Progenitor cell of endocrine pancreas (in vitro differentiated cells): ENCODE measurements around the gene PCBP3. TPM values are rescaled to one million over a fixed set of nuclear protein-coding genes. Genes with fewer than 3 reads are reported as not detected.

Experiments used
- DNase-seq: peaks from one replicate; pipeline ENCODE4 v3.0.0; 2021; ENCODE audit warnings: low spot score; ENCODE audit not compliant: unreplicated experiment
- H3K27ac Mint-ChIP-seq: 2 replicates; pipeline ENCODE4 v1.8.0; 2021; ENCODE audit warnings: mild to moderate bottlenecking, moderate library complexity, mixed read lengths
- H3K27me3 Mint-ChIP-seq: 2 replicates; pipeline ENCODE4 v1.8.0; 2021; ENCODE audit warnings: mixed read lengths
- H3K36me3 Mint-ChIP-seq: 2 replicates; pipeline ENCODE4 v1.8.0; 2022; ENCODE audit warnings: mixed read lengths; ENCODE audit not compliant: insufficient read depth
- H3K4me1 Mint-ChIP-seq: 2 replicates; pipeline ENCODE4 v1.8.0; 2021; ENCODE audit warnings: low read depth, mixed read lengths
- H3K4me3 Mint-ChIP-seq: 2 replicates; pipeline ENCODE4 v1.8.0; 2021; ENCODE audit warnings: low read depth, mild to moderate bottlenecking, moderate library complexity, mixed read lengths
- H3K9me3 Mint-ChIP-seq: 2 replicates; pipeline ENCODE4 v1.8.0; 2021; ENCODE audit warnings: low read depth, mixed read lengths
- total RNA-seq: library from RNA; stranded (reverse); gene quantifications from 2 replicates; pipeline ENCODE4 v1.2.1, GENCODE V29; 2021
- TF ChIP-seq, protein P1 (sequence below): fragments of 200-600 bp; sonication (generic); IDR thresholded peaks from one replicate; pipeline ENCODE4 v1.5.0; 2021; ENCODE audit warnings: antibody characterized with exemption, mild to moderate bottlenecking; ENCODE audit not compliant: unreplicated experiment

The PCBP3 gene
- total RNA-seq, 1 donor from 2014 or later = 3.7 TPM

- H3K27me3 Mint-ChIP-seq = no peaks in the 10 kb centered on the region
- H3K36me3 Mint-ChIP-seq = peaks cover 2% of the 10 kb centered on the region
- TF ChIP-seq, protein P1, sequence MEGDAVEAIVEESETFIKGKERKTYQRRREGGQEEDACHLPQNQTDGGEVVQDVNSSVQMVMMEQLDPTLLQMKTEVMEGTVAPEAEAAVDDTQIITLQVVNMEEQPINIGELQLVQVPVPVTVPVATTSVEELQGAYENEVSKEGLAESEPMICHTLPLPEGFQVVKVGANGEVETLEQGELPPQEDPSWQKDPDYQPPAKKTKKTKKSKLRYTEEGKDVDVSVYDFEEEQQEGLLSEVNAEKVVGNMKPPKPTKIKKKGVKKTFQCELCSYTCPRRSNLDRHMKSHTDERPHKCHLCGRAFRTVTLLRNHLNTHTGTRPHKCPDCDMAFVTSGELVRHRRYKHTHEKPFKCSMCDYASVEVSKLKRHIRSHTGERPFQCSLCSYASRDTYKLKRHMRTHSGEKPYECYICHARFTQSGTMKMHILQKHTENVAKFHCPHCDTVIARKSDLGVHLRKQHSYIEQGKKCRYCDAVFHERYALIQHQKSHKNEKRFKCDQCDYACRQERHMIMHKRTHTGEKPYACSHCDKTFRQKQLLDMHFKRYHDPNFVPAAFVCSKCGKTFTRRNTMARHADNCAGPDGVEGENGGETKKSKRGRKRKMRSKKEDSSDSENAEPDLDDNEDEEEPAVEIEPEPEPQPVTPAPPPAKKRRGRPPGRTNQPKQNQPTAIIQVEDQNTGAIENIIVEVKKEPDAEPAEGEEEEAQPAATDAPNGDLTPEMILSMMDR = no peak
- no peaks in the 10 kb centered on the region for H3K4me1 Mint-ChIP-seq
- H3K27ac Mint-ChIP-seq = no peak overlapping the region
- peaks cover 11% of the 10 kb centered on the region for H3K9me3 Mint-ChIP-seq
- no peak overlapping the region for H3K4me3 Mint-ChIP-seq
- no peak for DNase-seq
These were observed 193.5 kb downstream of the PCBP3 start for GRCh38 chr21:45836694-45837670.

DNA sequence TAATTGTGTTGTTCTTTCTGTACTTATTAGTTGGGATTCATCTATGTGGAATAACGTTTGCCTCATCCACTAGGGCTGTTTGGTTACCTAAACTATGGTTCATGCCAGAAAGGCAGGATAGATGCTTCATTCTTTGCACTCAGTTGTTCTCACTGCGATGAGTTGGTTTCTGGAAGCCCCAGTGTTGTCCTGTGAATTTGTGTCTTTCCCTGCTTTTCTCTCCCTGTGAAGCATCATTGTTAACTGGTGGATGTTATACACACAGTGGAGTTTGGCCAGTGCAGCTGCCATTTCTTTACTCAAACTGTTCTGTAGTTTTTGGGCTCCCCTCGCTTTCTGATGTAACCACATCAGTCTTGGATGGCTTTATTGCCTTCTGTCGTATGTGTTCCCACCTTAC is 194.4 kb downstream of the PCBP3 start:
- Mint-ChIP-seq H3K4me3 (no peak overlapping the region), H3K9me3 (peaks cover 12% of the 10 kb centered on the region), H3K27ac (no peak overlapping the region), H3K36me3 (peaks cover 2% of the 10 kb centered on the region), H3K4me1 (no peaks in the 10 kb centered on the region), H3K27me3 (no peaks in the 10 kb centered on the region)
- no peak for DNase-seq
- TF ChIP-seq, protein P1 = no peak

GRCh38 chr21:45838634-45839033 is 195.1 kb downstream of the PCBP3 start:
- Mint-ChIP-seq H3K4me1 (no peaks in the 10 kb centered on the region), H3K9me3 (peaks cover 12% of the 10 kb centered on the region), H3K27me3 (no peaks in the 10 kb centered on the region), H3K4me3 (no peak overlapping the region), H3K27ac (no peak overlapping the region), H3K36me3 (peaks cover 2% of the 10 kb centered on the region)
- DNase-seq = no peak
- TF ChIP-seq, protein P1 = no peak

DNA sequence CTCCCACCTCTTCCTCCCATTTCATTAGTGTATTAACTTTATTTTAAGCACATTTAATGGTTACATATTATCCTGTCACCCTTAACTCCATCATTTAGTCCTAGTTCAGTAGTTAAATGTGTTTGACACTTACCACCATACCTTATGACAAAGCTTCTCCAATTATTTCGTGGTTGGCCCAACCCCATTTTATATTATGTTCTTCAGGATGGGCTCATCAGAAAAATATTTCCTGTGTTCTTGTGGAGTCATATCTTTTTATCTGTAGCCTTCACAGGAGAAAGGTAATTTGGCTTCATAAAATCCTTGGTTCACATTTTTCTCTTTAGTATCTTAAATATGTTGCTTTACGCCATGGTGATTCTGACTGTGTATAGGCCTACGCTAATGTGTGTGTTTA is 195.7 kb downstream of the PCBP3 start:
- no peaks in the 10 kb centered on the region for H3K4me1 Mint-ChIP-seq
- peaks cover 12% of the 10 kb centered on the region for H3K9me3 Mint-ChIP-seq
- peaks cover 2% of the 10 kb centered on the region for H3K36me3 Mint-ChIP-seq
- TF ChIP-seq, protein P1 = no peak
- no peak overlapping the region for H3K27ac Mint-ChIP-seq
- no peak overlapping the region for H3K4me3 Mint-ChIP-seq
- no peak for DNase-seq
- H3K27me3 Mint-ChIP-seq = no peaks in the 10 kb centered on the region

DNA sequence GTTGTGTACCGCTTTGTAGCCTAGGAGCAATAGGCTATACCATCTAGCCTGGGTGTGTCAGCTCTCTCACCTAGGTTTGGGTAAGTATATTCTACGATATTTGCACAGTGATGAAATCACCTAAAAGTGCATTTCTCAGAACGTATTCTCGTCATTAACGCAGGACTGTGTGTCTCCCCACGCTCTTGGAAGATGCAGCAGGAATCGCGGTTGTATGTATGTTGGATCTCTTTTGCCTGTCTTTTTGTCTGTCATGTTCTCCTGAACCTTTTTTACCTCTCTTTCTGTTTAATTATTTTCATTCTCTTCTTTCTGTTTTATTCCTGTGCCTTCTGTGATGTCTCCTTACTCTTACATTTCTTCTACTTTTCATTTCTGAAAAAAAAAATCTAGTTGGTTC is 197.5 kb downstream of the PCBP3 start:
- H3K27ac Mint-ChIP-seq = no peak overlapping the region
- H3K9me3 Mint-ChIP-seq = peaks cover 12% of the 10 kb centered on the region
- no peak overlapping the region for H3K4me3 Mint-ChIP-seq
- DNase-seq = no peak
- TF ChIP-seq, protein P1 = no peak
- H3K4me1 Mint-ChIP-seq = no peaks in the 10 kb centered on the region
- peaks cover 2% of the 10 kb centered on the region for H3K36me3 Mint-ChIP-seq
- no peaks in the 10 kb centered on the region for H3K27me3 Mint-ChIP-seq
